HepG2 (cell line): ENCODE measurements around the gene CYB5D1. TPM values are rescaled to one million over a fixed set of nuclear protein-coding genes. Genes with fewer than 3 reads are reported as not detected.

Experiments used
- ASH2L ChIP-seq: fragments of 300-600, 200-600 bp; sonication (generic); IDR thresholded peaks from 2 replicates; pipeline ENCODE4 v1.7.0; 2017; ENCODE audit warnings: low read depth, mild to moderate bottlenecking, moderate library complexity, mixed read lengths, low read length; ENCODE audit not compliant: insufficient read length
- CBX5 ChIP-seq: sonication (generic); formaldehyde crosslinking; IDR thresholded peaks from 2 replicates; pipeline ENCODE4 v1.4.0; 2020; ENCODE audit warnings: missing genetic modification reagents, borderline replicate concordance
- FOXA3 ChIP-seq: IDR thresholded peaks from 2 replicates; pipeline ENCODE4 v1.6.1; 2016; ENCODE audit warnings: missing genetic modification reagents, missing compliant biosample characterization
- FOXP4 ChIP-seq: sonication (generic); formaldehyde crosslinking; IDR thresholded peaks from 2 replicates; pipeline ENCODE4 v1.4.0; 2020; ENCODE audit warnings: missing genetic modification reagents
- GATA4 ChIP-seq: sonication (generic); IDR thresholded peaks from 2 replicates; pipeline ENCODE4 v1.6.1; 2016; ENCODE audit warnings: antibody characterized with exemption, low read depth, borderline replicate concordance
- IKZF4 ChIP-seq: sonication (generic); formaldehyde crosslinking; IDR thresholded peaks from 2 replicates; pipeline ENCODE4 v1.5.1; 2020; ENCODE audit warnings: borderline replicate concordance, mild to moderate bottlenecking, low read depth, missing genetic modification reagents; ENCODE audit errors: not compliant biosample characterization
- LBX2 ChIP-seq: sonication (generic); formaldehyde crosslinking; IDR thresholded peaks from 2 replicates; pipeline ENCODE4 v1.5.0; 2020; ENCODE audit warnings: missing genetic modification reagents, mild to moderate bottlenecking, borderline replicate concordance
- NPAS2 ChIP-seq: sonication (generic); formaldehyde crosslinking; IDR thresholded peaks from 2 replicates; pipeline ENCODE4 v1.8.0; 2022; ENCODE audit warnings: mild to moderate bottlenecking, missing genetic modification reagents, borderline replicate concordance
- NR2F6 ChIP-seq, 2 experiments: IDR thresholded peaks; 2 replicates each; pipeline ENCODE4 v1.6.1; 2016; ENCODE audit warnings: antibody characterized with exemption in 1 of 2, mild to moderate bottlenecking in 1 of 2
- RXRA ChIP-seq: sonication (generic); formaldehyde crosslinking; IDR thresholded peaks from 2 replicates; pipeline ENCODE4 v1.5.1; 2020; ENCODE audit warnings: missing genetic modification reagents
- SRSF1 ChIP-seq: fragments of 200-400 bp; formaldehyde crosslinking; optimal IDR thresholded peaks from 2 replicates; pipeline ENCODE3; 2017; ENCODE audit warnings: mild to moderate bottlenecking, low read depth, low read length, moderate library complexity
- TERF1 ChIP-seq: sonication (generic); formaldehyde crosslinking; IDR thresholded peaks from 2 replicates; pipeline ENCODE4 v1.8.0; 2022; ENCODE audit warnings: mild to moderate bottlenecking, missing genetic modification reagents, moderate library complexity
- THYN1 ChIP-seq: sonication (generic); formaldehyde crosslinking; IDR thresholded peaks from 2 replicates; pipeline ENCODE4 v1.8.1; 2023; ENCODE audit warnings: low read depth, mild to moderate bottlenecking, moderate library complexity, missing genetic modification reagents, borderline replicate concordance
- ZBTB43 ChIP-seq: sonication (generic); formaldehyde crosslinking; conservative IDR thresholded peaks from 2 replicates; pipeline ENCODE4 v1.4.0; 2020; ENCODE audit warnings: missing genetic modification reagents
- ZNF468 ChIP-seq: sonication (generic); formaldehyde crosslinking; IDR thresholded peaks from 2 replicates; pipeline ENCODE4 v1.8.0; 2022; ENCODE audit warnings: mild to moderate bottlenecking, moderate library complexity, missing genetic modification reagents
- ZNF691 ChIP-seq: sonication (generic); formaldehyde crosslinking; IDR thresholded peaks from 2 replicates; pipeline ENCODE4 v1.4.0; 2020; ENCODE audit warnings: missing genetic modification reagents, low read depth, mild to moderate bottlenecking, borderline replicate concordance
- ZNF883 ChIP-seq: sonication (generic); formaldehyde crosslinking; IDR thresholded peaks from 2 replicates; pipeline ENCODE4 v1.5.1; 2020; ENCODE audit warnings: mild to moderate bottlenecking, missing genetic modification reagents; ENCODE audit errors: not compliant biosample characterization
- ZXDC ChIP-seq: sonication (generic); formaldehyde crosslinking; IDR thresholded peaks from 2 replicates; pipeline ENCODE4 v1.5.0; 2020; ENCODE audit warnings: mild to moderate bottlenecking, missing genetic modification reagents
- polyA plus RNA-seq, 8 experiments: library from polyadenylated mRNA; depleted of rRNA in 3 of 8; stranded (reverse) in 7 of 8; unstranded in 1 of 8; fragments of >200 nt; fragmentation: Illumina TruSeq in 4 of 8; extraction: Trizol in 4 of 8; gene quantifications; 2 replicates each; pipeline versions ENCODE4 v1.2.1 to v1.2.3, GENCODE V29; 2011 to 2016; ENCODE audit warnings: low read depth in 4 of 8, missing spikeins in 1 of 8, mixed read lengths in 1 of 8; ENCODE audit not compliant: insufficient read depth in 1 of 8
- total RNA-seq, 5 experiments: library from RNA; depleted of rRNA; stranded (reverse); fragments of >200 nt; fragmentation: Illumina TruSeq; extraction: Trizol; gene quantifications; 2 replicates each; pipeline ENCODE4 v1.2.3, GENCODE V29; 2016; ENCODE audit warnings: low read depth in 1 of 5

CYB5D1 gene
- total and polyA plus RNA-seq, 2 of the 13 experiments (the other 11 are each of a cell fraction or from before 2014, with no cell fraction given) = 8.9 to 17.0 TPM

GRCh38 chr17:7856811-7857712 lies 741 bp upstream of the CYB5D1 start, which contains the start of gene NAA38 (continued):
- TF ChIP-seq SRSF1 = no peak
- TF ChIP-seq NR2F6 (IDR thresholded peaks at IDR 0.05) = no peak
- TF ChIP-seq NR2F6 (CRISPR knock-in tag; IDR thresholded peaks at IDR 0.05) = peak; percentile 70
- no peak for TF ChIP-seq NPAS2 (CRISPR knock-in tag)
- TF ChIP-seq ASH2L = no peak
- TF ChIP-seq ZXDC (CRISPR knock-in tag) = no peak
- TF ChIP-seq GATA4 = no peak
- TF ChIP-seq ZNF691 (CRISPR knock-in tag) = peak; percentile 21; the same call in 1 of the 2 replicates
- TF ChIP-seq IKZF4 = no peak
- TF ChIP-seq FOXP4 (CRISPR knock-in tag) = peak; percentile 40; the same call in 1 of the 2 replicates
- TF ChIP-seq LBX2 (CRISPR knock-in tag) = peak; percentile 37; the same call in 1 of the 2 replicates
- TF ChIP-seq ZBTB43 (CRISPR knock-in tag) = peak; percentile 59; the same call in 1 of the 2 replicates
- TF ChIP-seq FOXA3 (CRISPR knock-in tag) = peak; percentile 81
- peak; percentile 78; the same call in 1 of the 2 replicates for TF ChIP-seq RXRA (CRISPR knock-in tag)
- no peak for TF ChIP-seq THYN1
- no peak for TF ChIP-seq ZNF468 (CRISPR knock-in tag)
- no peak for TF ChIP-seq TERF1 (CRISPR knock-in tag)
- peak; percentile 78; the same call in 1 of the 2 replicates for TF ChIP-seq CBX5 (CRISPR knock-in tag)
- TF ChIP-seq ZNF883 (CRISPR knock-in tag) = no peak
